Measurements from ENCODE around the gene C16orf74. TPM values are rescaled to one million over a fixed set of nuclear protein-coding genes. Genes with fewer than 3 reads are reported as not detected.
A peak's percentile ranks its signal among the peaks of the same experiment; 100 is the strongest.

C16orf74 gene
- total RNA-seq, 1 donor from 2014 or later: 5.2 TPM

- no peak for DNase-seq
Measured at GRCh38 chr16:85690469-85691064, 60.3 kb downstream of the C16orf74 start.

- no peak for DNase-seq
Measured at GRCh38 chr16:85689950-85690320, 61.0 kb downstream of the C16orf74 start.

GRCh38 chr16:85689285-85689949, 61.5 kb downstream of the C16orf74 start:
- no peak for DNase-seq

GRCh38 chr16:85688586-85689284, 62.2 kb downstream of the C16orf74 start, which contains the start of gene GINS2:
GINS2 (minus strand) TSS chr16:85688954; CDS start chr16:85688898, 56 bp downstream.
- DNase-seq: peak; percentile 64

GRCh38 chr16:85687651-85688471, 63.0 kb downstream of the C16orf74 start:
- no peak for DNase-seq

- DNase-seq: no peak
Measured at GRCh38 chr16:85686912-85687591, 63.8 kb downstream of the C16orf74 start.

GRCh38 chr16:85685251-85685650, 65.6 kb downstream of the C16orf74 start:
- DNase-seq: no peak

GRCh38 chr16:85683363-85683762, 67.5 kb downstream of the C16orf74 start:
- DNase-seq: no peak

GRCh38 chr16:85682516-85682915, 68.4 kb downstream of the C16orf74 start:
- DNase-seq: no peak

GRCh38 chr16:85681255-85681654, 69.6 kb downstream of the C16orf74 start:
- no peak for DNase-seq

GRCh38 chr16:85680352-85680944, 70.4 kb downstream of the C16orf74 start:
- no peak for DNase-seq

- DNase-seq: no peak
Measured at GRCh38 chr16:85679870-85680269, 71.0 kb downstream of the C16orf74 start.

- DNase-seq: no peak
Measured at GRCh38 chr16:85678821-85679220, 72.1 kb downstream of the C16orf74 start.

GRCh38 chr16:85678016-85678415, 72.9 kb downstream of the C16orf74 start:
- no peak for DNase-seq

GRCh38 chr16:85677383-85677967, 73.4 kb downstream of the C16orf74 start:
- DNase-seq: no peak

- DNase-seq: no peak
Measured at GRCh38 chr16:85676466-85676865, 74.4 kb downstream of the C16orf74 start.

- peak; percentile 7 for DNase-seq
Measured at GRCh38 chr16:85675251-85675874, 75.5 kb downstream of the C16orf74 start.

- no peak for DNase-seq
Measured at GRCh38 chr16:85674828-85675227, 76.1 kb downstream of the C16orf74 start.

GRCh38 chr16:85674418-85674755, 76.5 kb downstream of the C16orf74 start:
- DNase-seq: no peak

- no peak for DNase-seq
Measured at GRCh38 chr16:85673529-85674417, 77.1 kb downstream of the C16orf74 start.

All from skin of body (tissue), 2 donors.